ENCODE results near the gene POLL.
"Not testable (repeated sequence)": the region's sequence is repeated elsewhere in the genome, so short reads cannot be mapped to it uniquely, and the experiment has no call there.

POLL gene

GRCh38 chr10:101609481-101609880 lies 21.4 kb upstream of the POLL start:
- H3K4me1 ChIP-seq (ENCODE audit: control insufficient read depth, insufficient read depth, low read length, poor library complexity, severe bottlenecking) = peaks cover 38% of the 10 kb centered on the region
- H3K4me3 ChIP-seq (ENCODE audit: extremely low read depth, insufficient read depth, low read length, poor library complexity, severe bottlenecking) = no peak overlapping the region
- 85 to 100% methylated on average over 2 of the region's 4 CpGs for WGBS, 2 experiments (ENCODE audit: insufficient coverage in 2 of 2)
- H3K9me3 ChIP-seq (ENCODE audit: control insufficient read depth, low read length) = no peaks in the 10 kb centered on the region
- H3K27ac ChIP-seq (ENCODE audit: low read depth, low read length, severe bottlenecking) = peak overlapping the region; percentile 11
- peaks cover 37% of the 10 kb centered on the region for H3K36me3 ChIP-seq (ENCODE audit: control insufficient read depth, insufficient read depth, low read length)

GRCh38 chr10:101607124-101607523 lies 19.1 kb upstream of the POLL start:
- Histone ChIP-seq H3K4me3 (ENCODE audit: extremely low read depth, insufficient read depth, low read length, poor library complexity, severe bottlenecking) (no peak overlapping the region), H3K4me1 (ENCODE audit: control insufficient read depth, insufficient read depth, low read length, poor library complexity, severe bottlenecking) (peaks cover 38% of the 10 kb centered on the region), H3K27ac (ENCODE audit: low read depth, low read length, severe bottlenecking) (peak overlapping the region; percentile 13), H3K36me3 (ENCODE audit: control insufficient read depth, insufficient read depth, low read length) (peaks cover 31% of the 10 kb centered on the region), H3K9me3 (ENCODE audit: control insufficient read depth, low read length) (no peaks in the 10 kb centered on the region)
- WGBS, 2 experiments (ENCODE audit: insufficient coverage in 2 of 2) = 0% methylated on average over 1 of the region's 2 CpGs; no CpG with 5 or more reads in 1 of the 2 experiments

- peaks cover 9% of the 10 kb centered on the region for H3K36me3 ChIP-seq (ENCODE audit: control insufficient read depth, insufficient read depth, low read length)
- WGBS, 2 experiments (ENCODE audit: insufficient coverage in 2 of 2) = 0 to 40% methylated on average over 2 to 5 of the region's 6 CpGs
- H3K4me1 ChIP-seq (ENCODE audit: control insufficient read depth, insufficient read depth, low read length, poor library complexity, severe bottlenecking) = peaks cover 14% of the 10 kb centered on the region
- H3K9me3 ChIP-seq (ENCODE audit: control insufficient read depth, low read length) = no peaks in the 10 kb centered on the region
- no peak overlapping the region for H3K27ac ChIP-seq (ENCODE audit: low read depth, low read length, severe bottlenecking)
- no peak overlapping the region for H3K4me3 ChIP-seq (ENCODE audit: extremely low read depth, insufficient read depth, low read length, poor library complexity, severe bottlenecking)
These were observed 14.8 kb upstream of the POLL start for GRCh38 chr10:101602761-101603398.

GRCh38 chr10:101601541-101601940 lies 13.5 kb upstream of the POLL start:
- Histone ChIP-seq H3K36me3 (ENCODE audit: control insufficient read depth, insufficient read depth, low read length) (peaks cover 9% of the 10 kb centered on the region), H3K27ac (ENCODE audit: low read depth, low read length, severe bottlenecking) (no peak overlapping the region), H3K9me3 (ENCODE audit: control insufficient read depth, low read length) (no peaks in the 10 kb centered on the region), H3K4me1 (ENCODE audit: control insufficient read depth, insufficient read depth, low read length, poor library complexity, severe bottlenecking) (peaks cover under 1% of the 10 kb centered on the region), H3K4me3 (ENCODE audit: extremely low read depth, insufficient read depth, low read length, poor library complexity, severe bottlenecking) (no peak overlapping the region)
- WGBS, 2 experiments (ENCODE audit: insufficient coverage in 2 of 2) = 80% methylated on average over 1 of the region's 1 CpG; no CpG with 5 or more reads in 1 of the 2 experiments

GRCh38 chr10:101597091-101597900 lies 9.2 kb upstream of the POLL start:
- Histone ChIP-seq H3K36me3 (ENCODE audit: control insufficient read depth, insufficient read depth, low read length) (no peaks in the 10 kb centered on the region), H3K4me3 (ENCODE audit: extremely low read depth, insufficient read depth, low read length, poor library complexity, severe bottlenecking) (no peak overlapping the region), H3K9me3 (ENCODE audit: control insufficient read depth, low read length) (no peaks in the 10 kb centered on the region), H3K27ac (ENCODE audit: low read depth, low read length, severe bottlenecking) (no peak overlapping the region), H3K4me1 (ENCODE audit: control insufficient read depth, insufficient read depth, low read length, poor library complexity, severe bottlenecking) (no peaks in the 10 kb centered on the region)
- 71 to 76% methylated on average over 11 to 12 of the region's 14 CpGs for WGBS, 2 experiments (ENCODE audit: insufficient coverage in 2 of 2)

GRCh38 chr10:101595591-101596433 lies 7.8 kb upstream of the POLL start:
- H3K27ac ChIP-seq (ENCODE audit: low read depth, low read length, severe bottlenecking) = no peak overlapping the region
- WGBS, 2 experiments (ENCODE audit: insufficient coverage in 2 of 2) = 96 to 97% methylated on average over 6 of the region's 13 CpGs
- H3K4me3 ChIP-seq (ENCODE audit: extremely low read depth, insufficient read depth, low read length, poor library complexity, severe bottlenecking) = no peak overlapping the region
- H3K4me1 ChIP-seq (ENCODE audit: control insufficient read depth, insufficient read depth, low read length, poor library complexity, severe bottlenecking) = no peaks in the 10 kb centered on the region
- no peaks in the 10 kb centered on the region for H3K36me3 ChIP-seq (ENCODE audit: control insufficient read depth, insufficient read depth, low read length)
- no peaks in the 10 kb centered on the region for H3K9me3 ChIP-seq (ENCODE audit: control insufficient read depth, low read length)

- H3K4me3 ChIP-seq (ENCODE audit: extremely low read depth, insufficient read depth, low read length, poor library complexity, severe bottlenecking); H3K27ac ChIP-seq (ENCODE audit: low read depth, low read length, severe bottlenecking); H3K9me3 ChIP-seq (ENCODE audit: control insufficient read depth, low read length); H3K36me3 ChIP-seq (ENCODE audit: control insufficient read depth, insufficient read depth, low read length); H3K4me1 ChIP-seq (ENCODE audit: control insufficient read depth, insufficient read depth, low read length, poor library complexity, severe bottlenecking): not testable (repeated sequence)
- WGBS, 2 experiments (ENCODE audit: insufficient coverage in 2 of 2) = 100% methylated on average over 2 of the region's 2 CpGs; no CpG with 5 or more reads in 1 of the 2 experiments
These were observed 5.3 kb upstream of the POLL start for GRCh38 chr10:101593331-101593730.

- H3K4me1 ChIP-seq (ENCODE audit: control insufficient read depth, insufficient read depth, low read length, poor library complexity, severe bottlenecking) = no peaks in the 10 kb centered on the region
- H3K9me3 ChIP-seq (ENCODE audit: control insufficient read depth, low read length) = no peaks in the 10 kb centered on the region
- peaks cover 13% of the 10 kb centered on the region for H3K36me3 ChIP-seq (ENCODE audit: control insufficient read depth, insufficient read depth, low read length)
- peak overlapping the region; percentile 49 for H3K27ac ChIP-seq (ENCODE audit: low read depth, low read length, severe bottlenecking)
- WGBS, 2 experiments (ENCODE audit: insufficient coverage in 2 of 2) = 0 to 57% methylated on average over 1 to 5 of the region's 5 CpGs
- peak overlapping the region; percentile 95 for H3K4me3 ChIP-seq (ENCODE audit: extremely low read depth, insufficient read depth, low read length, poor library complexity, severe bottlenecking)
These were observed 822 bp upstream of the POLL start for GRCh38 chr10:101588879-101589278.

- H3K36me3 ChIP-seq (ENCODE audit: control insufficient read depth, insufficient read depth, low read length) = peaks cover 29% of the 10 kb centered on the region
- no peaks in the 10 kb centered on the region for H3K9me3 ChIP-seq (ENCODE audit: control insufficient read depth, low read length)
- no peak overlapping the region for H3K27ac ChIP-seq (ENCODE audit: low read depth, low read length, severe bottlenecking)
- no peaks in the 10 kb centered on the region for H3K4me1 ChIP-seq (ENCODE audit: control insufficient read depth, insufficient read depth, low read length, poor library complexity, severe bottlenecking)
- WGBS, 2 experiments (ENCODE audit: insufficient coverage in 2 of 2) = 92 to 97% methylated on average over 8 to 9 of the region's 9 CpGs
- no peak overlapping the region for H3K4me3 ChIP-seq (ENCODE audit: extremely low read depth, insufficient read depth, low read length, poor library complexity, severe bottlenecking)
These were observed 2.2 kb downstream of the POLL start for GRCh38 chr10:101585841-101586240.

GRCh38 chr10:101580486-101581399 lies 7.3 kb downstream of the POLL start:
- H3K4me1 ChIP-seq (ENCODE audit: control insufficient read depth, insufficient read depth, low read length, poor library complexity, severe bottlenecking) = peaks cover 3% of the 10 kb centered on the region
- peaks cover 33% of the 10 kb centered on the region for H3K36me3 ChIP-seq (ENCODE audit: control insufficient read depth, insufficient read depth, low read length)
- H3K9me3 ChIP-seq (ENCODE audit: control insufficient read depth, low read length) = no peaks in the 10 kb centered on the region
- H3K4me3 ChIP-seq (ENCODE audit: extremely low read depth, insufficient read depth, low read length, poor library complexity, severe bottlenecking) = no peak overlapping the region
- no peak overlapping the region for H3K27ac ChIP-seq (ENCODE audit: low read depth, low read length, severe bottlenecking)
- 75 to 82% methylated on average over 6 to 7 of the region's 10 CpGs for WGBS, 2 experiments (ENCODE audit: insufficient coverage in 2 of 2)

All from mesodermal cell (in vitro differentiated cells).